GM18907 (cell line): ENCODE data around the gene ARFIP1.
A peak's percentile ranks its signal among the peaks of the same experiment; 100 is the strongest.

ENCODE experiments used
- ATAC-seq: cut with Tn5 transposase; IDR thresholded peaks from one replicate; pipeline ENCODE4 v1.9.1; 2021; ENCODE audit warnings: mild to moderate bottlenecking, moderate library complexity; ENCODE audit not compliant: unreplicated experiment

The ARFIP1 gene

GRCh38 chr4:152937336-152938236 is 157.8 kb downstream of the ARFIP1 start:
- ATAC-seq, result peak; percentile 30

DNA sequence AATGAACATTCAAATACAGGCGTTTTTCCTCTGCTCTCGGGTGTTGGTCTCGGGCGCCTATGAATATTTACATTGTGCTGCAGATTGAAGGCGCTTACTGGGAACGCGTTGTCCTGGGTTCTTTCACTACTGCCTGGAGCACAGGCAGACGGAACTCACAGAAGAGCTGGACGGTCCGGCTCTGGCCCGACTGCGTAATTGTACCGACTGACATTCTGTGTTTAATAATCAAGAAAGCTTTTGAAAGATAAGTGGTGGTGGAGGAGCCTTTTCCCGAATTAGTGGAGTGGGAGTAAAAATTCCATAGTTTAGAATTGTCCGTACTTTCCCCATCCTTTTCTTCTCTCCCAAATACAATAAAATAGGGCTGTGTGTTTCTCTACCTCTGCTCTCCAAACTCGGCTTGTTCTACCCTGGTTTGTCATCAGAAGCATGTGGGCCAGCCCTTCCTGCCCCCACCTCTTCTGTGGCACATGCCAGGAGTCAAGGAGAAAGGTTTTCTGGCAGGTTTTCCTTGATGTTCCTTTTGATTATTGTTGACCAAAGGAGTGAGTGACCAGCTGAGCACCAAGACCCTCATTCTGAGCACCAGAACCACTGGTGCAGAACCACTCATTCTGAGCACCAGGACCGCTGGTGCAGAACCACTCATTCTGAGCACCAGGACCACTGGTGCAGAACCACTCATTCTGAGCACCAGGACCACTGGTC is 158.6 kb downstream of the ARFIP1 start:
- no peak for ATAC-seq

DNA sequence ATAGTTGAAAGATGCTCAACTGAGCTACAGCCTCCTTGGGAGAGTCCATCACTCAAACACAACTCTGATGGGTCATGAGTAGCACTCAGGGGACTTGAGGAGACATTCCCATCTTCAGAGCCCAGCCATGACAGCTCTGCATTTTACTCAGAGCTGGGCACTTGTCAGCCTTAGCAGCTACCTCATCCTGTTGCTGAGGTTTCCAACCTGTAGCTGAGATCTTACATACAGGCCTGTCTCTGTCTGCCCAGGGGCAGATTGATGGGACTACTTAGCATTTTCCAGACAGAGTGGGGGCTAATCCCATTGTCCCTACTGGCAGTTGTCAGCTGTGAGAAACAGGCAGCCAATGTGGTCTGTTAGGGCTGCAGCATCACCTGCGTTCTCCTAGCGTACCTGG is 159.9 kb downstream of the ARFIP1 start:
- no peak for ATAC-seq

- no peak for ATAC-seq
Measured at GRCh38 chr4:152940461-152940860, 160.7 kb downstream of the ARFIP1 start.

- ATAC-seq, result no peak
Measured at GRCh38 chr4:152941411-152941810, 161.7 kb downstream of the ARFIP1 start.

DNA sequence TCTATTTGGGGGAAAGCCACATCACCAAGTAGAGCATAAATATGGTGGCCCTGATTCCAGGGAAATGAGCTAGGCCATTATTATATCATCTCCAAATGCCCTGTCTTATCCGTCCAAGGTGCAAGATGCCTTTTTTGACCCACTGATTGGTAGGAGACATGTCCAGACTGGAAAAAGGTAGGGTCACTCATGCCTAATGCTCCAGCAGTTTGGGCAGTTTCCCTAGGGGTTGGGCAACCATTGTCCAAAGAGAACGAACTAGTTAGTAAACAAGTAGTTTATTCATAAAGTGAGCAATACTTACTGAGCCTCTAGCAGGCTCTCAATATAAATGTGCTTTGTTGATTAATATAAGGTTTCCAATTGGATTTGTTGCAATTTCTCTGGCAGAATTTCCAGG is 162.6 kb downstream of the ARFIP1 start:
- ATAC-seq, result no peak

DNA sequence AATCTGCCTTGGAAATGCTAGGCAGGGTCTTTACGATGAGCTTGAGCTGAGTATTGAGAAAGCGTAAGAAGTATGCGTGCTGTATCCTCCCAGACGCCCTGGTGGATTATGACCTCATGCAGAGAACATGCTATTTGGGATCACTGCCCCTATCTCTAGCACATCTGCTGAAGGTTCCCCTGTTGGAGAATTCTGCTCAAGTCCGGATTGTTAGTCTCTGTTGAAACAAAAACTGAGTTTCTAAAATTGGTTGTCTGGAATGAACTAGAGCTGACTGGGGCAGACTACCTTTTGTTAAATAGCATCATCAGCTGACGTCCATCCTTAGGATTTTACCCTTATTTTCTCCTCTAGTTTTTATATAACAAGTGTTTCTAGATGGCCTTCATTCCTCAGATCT is 163.9 kb downstream of the ARFIP1 start:
- ATAC-seq, result no peak

DNA sequence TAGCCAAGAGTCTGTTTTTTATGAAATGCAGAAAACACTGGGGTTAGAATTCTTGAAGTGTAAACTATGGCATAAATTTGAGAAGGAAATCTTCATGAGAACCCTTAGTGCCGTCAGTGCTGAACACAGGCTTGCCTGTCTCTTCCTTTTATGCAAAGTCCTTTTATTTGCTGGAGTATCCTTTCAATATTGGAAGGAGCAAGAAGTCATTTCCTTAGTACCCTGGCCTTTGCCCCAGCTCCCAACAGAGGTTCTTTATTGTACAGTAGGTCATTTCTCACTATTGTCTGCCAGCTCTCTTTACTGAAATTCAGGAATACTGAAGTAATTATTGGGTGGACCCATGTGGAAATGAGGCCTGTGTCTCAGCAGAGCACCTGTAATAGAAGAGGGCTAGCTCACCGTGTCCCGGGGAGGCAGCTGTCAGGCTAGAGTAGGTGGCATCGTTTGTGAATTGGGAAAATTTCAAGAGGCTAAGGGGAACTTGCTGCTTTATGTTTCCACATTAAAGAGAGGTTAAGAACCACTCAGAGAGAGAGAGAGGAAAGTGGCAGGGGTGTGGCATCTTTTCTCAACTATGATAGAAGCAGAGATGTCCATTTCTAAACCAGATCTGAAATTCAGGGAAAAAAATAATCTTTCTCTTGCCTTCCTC is 165.0 kb downstream of the ARFIP1 start:
- no peak for ATAC-seq

- ATAC-seq, result no peak
Measured at GRCh38 chr4:152945639-152946038, 165.9 kb downstream of the ARFIP1 start.

- ATAC-seq, result no peak
Measured at GRCh38 chr4:152946446-152946845, 166.7 kb downstream of the ARFIP1 start.

DNA sequence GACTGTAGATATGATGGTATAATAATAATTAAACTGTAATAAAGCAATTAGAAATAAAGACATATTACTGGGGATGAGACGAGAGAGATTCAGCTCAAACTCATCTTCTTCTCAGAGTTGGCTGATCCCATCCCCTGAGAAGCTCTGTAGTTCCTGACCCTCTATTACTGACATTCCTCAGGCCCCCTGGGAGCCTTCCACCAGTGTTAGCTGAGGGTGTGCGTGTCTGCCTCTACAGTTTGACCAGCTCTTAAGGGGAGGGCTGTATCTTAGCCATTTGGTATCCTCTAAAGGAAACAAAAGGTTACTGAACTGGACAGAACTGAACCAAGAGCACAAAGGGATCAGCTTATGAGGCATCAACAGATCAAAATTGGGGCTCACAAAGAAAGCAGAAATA is 167.6 kb downstream of the ARFIP1 start:
- ATAC-seq, result no peak

- ATAC-seq, result no peak
Measured at GRCh38 chr4:152949930-152950329, 170.2 kb downstream of the ARFIP1 start.

- ATAC-seq, result no peak
Measured at GRCh38 chr4:152950402-152951274, 170.9 kb downstream of the ARFIP1 start.

DNA sequence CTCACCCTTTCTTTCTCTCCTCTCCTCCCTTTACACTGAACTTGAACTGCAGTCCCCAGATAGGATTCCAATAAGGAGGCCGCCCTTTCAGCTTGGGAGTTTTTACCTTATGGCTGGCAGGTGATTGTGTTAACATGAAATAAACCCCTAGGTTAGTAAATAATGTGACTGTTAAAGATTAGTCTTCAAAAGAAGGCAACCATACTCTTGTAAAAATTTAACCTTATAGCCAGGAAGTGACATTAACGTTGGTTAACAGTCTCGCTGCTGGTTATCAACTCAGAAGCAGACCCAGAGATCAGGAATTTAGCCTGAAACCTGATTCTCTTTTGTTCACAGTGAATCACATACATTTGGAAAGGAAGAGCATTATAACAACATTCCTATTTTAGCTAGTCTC is 171.6 kb downstream of the ARFIP1 start:
- no peak for ATAC-seq

DNA sequence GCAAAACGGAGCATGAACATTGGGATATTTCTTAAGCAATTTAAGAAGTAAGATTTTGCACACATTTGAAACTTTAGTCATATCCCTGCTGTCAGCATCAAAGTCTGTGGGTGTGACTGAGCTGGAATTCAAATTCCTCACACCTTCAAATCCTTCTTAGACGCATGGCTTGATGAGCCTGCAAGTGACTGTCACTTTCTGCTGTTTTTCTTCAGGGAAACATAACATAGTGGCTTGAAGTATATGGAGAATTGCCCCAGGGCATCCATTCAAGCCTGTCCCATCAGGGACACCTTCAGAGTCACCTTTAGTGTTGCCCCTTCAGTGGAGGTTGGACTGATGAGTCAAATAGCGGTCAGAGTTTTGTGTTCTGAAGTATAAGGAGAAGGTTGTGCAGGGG is 173.8 kb downstream of the ARFIP1 start:
- ATAC-seq, result no peak

DNA sequence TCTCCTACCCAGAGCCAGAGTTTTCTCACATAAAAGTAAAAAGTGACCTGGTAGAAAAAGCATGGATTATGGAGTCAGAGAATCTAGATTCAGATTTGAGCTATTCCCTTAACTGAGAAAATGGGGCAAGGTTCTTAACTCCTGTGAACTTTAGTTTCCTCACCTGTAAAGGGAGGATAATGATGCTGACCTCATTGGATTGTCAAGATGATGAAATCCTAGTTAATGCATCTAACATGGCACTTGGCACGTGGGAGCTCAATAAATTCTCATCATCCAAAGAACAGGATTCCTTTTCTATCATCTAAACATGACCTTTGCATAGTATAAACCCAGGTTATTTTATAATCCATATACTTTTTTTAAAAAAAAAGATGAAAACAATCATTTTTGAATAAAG is 175.0 kb downstream of the ARFIP1 start:
- ATAC-seq, result no peak

- ATAC-seq, result no peak
Measured at GRCh38 chr4:152956147-152956546, 176.4 kb downstream of the ARFIP1 start.

DNA sequence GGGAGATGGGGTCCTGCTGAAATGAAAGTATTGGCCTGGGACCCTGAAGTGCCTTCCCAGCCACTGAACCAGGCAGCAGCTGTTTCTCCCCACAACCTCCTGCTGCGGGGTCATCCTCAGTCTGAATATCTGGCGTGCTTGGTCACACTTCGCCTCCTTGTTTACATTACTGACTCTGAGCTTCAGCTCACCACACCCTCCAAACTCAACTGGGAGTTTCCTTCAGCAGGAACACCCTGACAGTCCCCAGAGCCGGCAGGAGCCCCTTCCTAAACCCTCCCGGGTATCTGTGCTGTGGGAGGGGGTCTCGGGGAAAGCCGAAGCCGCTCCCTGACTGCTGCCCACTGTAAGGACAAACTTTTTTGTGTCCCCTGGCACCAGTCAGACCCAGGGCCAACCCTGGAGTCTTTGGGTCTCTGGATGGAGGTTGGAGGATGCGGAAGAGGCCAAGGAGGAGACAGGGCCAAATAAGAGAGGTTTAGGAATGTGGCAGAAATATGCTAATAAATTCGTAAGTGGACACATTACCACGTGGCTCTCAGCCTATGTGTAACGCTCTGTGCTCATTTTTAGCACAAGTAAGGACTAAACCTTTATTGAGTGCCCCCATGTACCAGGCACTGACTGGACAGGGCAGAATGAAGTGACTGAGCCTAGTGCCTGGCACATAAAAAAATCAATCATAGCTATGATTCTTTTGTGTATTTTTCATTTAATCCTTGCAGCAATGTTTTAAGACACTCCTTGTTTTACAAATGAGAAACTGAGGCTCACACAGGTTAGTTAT is 177.1 kb downstream of the ARFIP1 start:
- no peak for ATAC-seq

- ATAC-seq, result no peak
Measured at GRCh38 chr4:152957437-152958171, 177.8 kb downstream of the ARFIP1 start.
